Measurements from ENCODE around the gene RAB34.

DNA sequence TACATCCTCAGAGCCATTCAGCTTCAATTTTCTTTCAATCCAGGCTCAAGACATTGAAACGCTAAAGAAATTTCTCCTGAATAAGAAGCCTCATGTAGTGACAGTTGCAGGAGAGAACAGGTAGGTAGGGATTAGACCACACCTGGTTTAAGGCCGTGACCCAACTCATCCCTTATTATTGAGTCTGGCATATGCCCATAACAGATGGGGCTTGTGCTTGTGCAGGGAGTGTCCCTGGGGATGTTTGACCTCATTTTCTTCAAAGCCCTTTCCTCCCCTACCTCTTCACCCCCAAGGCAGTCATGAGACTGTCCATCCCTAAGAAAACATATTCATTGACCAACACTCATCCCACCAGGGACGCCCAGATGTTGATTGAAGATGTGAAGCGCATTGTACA is 31.4 kb downstream of the RAB34 start:
- TF ChIP-seq, protein P1, sequence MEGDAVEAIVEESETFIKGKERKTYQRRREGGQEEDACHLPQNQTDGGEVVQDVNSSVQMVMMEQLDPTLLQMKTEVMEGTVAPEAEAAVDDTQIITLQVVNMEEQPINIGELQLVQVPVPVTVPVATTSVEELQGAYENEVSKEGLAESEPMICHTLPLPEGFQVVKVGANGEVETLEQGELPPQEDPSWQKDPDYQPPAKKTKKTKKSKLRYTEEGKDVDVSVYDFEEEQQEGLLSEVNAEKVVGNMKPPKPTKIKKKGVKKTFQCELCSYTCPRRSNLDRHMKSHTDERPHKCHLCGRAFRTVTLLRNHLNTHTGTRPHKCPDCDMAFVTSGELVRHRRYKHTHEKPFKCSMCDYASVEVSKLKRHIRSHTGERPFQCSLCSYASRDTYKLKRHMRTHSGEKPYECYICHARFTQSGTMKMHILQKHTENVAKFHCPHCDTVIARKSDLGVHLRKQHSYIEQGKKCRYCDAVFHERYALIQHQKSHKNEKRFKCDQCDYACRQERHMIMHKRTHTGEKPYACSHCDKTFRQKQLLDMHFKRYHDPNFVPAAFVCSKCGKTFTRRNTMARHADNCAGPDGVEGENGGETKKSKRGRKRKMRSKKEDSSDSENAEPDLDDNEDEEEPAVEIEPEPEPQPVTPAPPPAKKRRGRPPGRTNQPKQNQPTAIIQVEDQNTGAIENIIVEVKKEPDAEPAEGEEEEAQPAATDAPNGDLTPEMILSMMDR (IDR thresholded peaks at IDR 0.05), result no peak
- no peak for TF ChIP-seq ZFP36 (IDR thresholded peaks at IDR 0.05; ENCODE audit: borderline replicate concordance, partially characterized antibody)
- no peak for TF ChIP-seq MYC (IDR thresholded peaks at IDR 0.05; ENCODE audit: borderline replicate concordance, low read length)
- TF ChIP-seq POLR2A (IDR thresholded peaks at IDR 0.05; ENCODE audit: low read length), result no peak
- TF ChIP-seq EP300 (IDR thresholded peaks at IDR 0.05), result no peak
- no peak for TF ChIP-seq CBX2 (IDR thresholded peaks at IDR 0.05; ENCODE audit: borderline replicate concordance, low read depth)
- TF ChIP-seq, protein P2, sequence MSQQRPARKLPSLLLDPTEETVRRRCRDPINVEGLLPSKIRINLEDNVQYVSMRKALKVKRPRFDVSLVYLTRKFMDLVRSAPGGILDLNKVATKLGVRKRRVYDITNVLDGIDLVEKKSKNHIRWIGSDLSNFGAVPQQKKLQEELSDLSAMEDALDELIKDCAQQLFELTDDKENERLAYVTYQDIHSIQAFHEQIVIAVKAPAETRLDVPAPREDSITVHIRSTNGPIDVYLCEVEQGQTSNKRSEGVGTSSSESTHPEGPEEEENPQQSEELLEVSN (IDR thresholded peaks at IDR 0.05; ENCODE audit: borderline replicate concordance, low read depth), result no peak
- TF ChIP-seq CEBPB (IDR thresholded peaks at IDR 0.05), result no peak
- TF ChIP-seq MAZ (IDR thresholded peaks at IDR 0.05; ENCODE audit: borderline replicate concordance, low read depth, low read length), result no peak
- TF ChIP-seq SMC3 (IDR thresholded peaks at IDR 0.05), result no peak
- no peak for TF ChIP-seq ESRRA (IDR thresholded peaks at IDR 0.05; ENCODE audit: borderline replicate concordance, low read length)
- TF ChIP-seq, protein P3, sequence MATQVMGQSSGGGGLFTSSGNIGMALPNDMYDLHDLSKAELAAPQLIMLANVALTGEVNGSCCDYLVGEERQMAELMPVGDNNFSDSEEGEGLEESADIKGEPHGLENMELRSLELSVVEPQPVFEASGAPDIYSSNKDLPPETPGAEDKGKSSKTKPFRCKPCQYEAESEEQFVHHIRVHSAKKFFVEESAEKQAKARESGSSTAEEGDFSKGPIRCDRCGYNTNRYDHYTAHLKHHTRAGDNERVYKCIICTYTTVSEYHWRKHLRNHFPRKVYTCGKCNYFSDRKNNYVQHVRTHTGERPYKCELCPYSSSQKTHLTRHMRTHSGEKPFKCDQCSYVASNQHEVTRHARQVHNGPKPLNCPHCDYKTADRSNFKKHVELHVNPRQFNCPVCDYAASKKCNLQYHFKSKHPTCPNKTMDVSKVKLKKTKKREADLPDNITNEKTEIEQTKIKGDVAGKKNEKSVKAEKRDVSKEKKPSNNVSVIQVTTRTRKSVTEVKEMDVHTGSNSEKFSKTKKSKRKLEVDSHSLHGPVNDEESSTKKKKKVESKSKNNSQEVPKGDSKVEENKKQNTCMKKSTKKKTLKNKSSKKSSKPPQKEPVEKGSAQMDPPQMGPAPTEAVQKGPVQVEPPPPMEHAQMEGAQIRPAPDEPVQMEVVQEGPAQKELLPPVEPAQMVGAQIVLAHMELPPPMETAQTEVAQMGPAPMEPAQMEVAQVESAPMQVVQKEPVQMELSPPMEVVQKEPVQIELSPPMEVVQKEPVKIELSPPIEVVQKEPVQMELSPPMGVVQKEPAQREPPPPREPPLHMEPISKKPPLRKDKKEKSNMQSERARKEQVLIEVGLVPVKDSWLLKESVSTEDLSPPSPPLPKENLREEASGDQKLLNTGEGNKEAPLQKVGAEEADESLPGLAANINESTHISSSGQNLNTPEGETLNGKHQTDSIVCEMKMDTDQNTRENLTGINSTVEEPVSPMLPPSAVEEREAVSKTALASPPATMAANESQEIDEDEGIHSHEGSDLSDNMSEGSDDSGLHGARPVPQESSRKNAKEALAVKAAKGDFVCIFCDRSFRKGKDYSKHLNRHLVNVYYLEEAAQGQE (IDR thresholded peaks at IDR 0.05), result no peak
- TF ChIP-seq POLR2AphosphoS2 (conservative IDR thresholded peaks at IDR 0.05; ENCODE audit: low read length), result no peak

Measured in A549 (cell line).